ENCODE measurements around the gene GPR21.

DNA sequence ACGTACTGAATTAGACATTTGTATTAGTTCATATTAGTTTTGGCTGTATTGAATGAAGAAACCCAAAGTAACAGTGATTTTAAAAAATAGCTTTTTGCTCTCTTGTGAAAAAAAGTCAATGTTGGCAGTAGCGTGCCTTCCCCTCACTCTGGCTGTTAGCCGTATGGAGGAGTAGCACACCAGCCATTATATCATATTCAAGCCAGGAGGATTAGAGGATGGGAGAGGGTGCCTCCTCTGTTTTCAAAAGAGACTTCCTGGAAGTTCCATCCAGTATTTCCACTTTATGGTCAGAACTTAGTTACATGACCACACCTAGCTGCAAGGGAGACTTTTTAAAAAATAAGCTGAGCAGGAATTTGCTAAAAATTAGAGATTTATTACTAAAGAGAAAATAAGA is 41.2 kb downstream of the GPR21 start:
- TF ChIP-seq, protein P1, sequence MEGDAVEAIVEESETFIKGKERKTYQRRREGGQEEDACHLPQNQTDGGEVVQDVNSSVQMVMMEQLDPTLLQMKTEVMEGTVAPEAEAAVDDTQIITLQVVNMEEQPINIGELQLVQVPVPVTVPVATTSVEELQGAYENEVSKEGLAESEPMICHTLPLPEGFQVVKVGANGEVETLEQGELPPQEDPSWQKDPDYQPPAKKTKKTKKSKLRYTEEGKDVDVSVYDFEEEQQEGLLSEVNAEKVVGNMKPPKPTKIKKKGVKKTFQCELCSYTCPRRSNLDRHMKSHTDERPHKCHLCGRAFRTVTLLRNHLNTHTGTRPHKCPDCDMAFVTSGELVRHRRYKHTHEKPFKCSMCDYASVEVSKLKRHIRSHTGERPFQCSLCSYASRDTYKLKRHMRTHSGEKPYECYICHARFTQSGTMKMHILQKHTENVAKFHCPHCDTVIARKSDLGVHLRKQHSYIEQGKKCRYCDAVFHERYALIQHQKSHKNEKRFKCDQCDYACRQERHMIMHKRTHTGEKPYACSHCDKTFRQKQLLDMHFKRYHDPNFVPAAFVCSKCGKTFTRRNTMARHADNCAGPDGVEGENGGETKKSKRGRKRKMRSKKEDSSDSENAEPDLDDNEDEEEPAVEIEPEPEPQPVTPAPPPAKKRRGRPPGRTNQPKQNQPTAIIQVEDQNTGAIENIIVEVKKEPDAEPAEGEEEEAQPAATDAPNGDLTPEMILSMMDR (IDR thresholded peaks at IDR 0.05): no peak
- TF ChIP-seq POLR2A (IDR thresholded peaks at IDR 0.05): no peak
